Measurements from ENCODE around the gene ACTL7A.

DNA sequence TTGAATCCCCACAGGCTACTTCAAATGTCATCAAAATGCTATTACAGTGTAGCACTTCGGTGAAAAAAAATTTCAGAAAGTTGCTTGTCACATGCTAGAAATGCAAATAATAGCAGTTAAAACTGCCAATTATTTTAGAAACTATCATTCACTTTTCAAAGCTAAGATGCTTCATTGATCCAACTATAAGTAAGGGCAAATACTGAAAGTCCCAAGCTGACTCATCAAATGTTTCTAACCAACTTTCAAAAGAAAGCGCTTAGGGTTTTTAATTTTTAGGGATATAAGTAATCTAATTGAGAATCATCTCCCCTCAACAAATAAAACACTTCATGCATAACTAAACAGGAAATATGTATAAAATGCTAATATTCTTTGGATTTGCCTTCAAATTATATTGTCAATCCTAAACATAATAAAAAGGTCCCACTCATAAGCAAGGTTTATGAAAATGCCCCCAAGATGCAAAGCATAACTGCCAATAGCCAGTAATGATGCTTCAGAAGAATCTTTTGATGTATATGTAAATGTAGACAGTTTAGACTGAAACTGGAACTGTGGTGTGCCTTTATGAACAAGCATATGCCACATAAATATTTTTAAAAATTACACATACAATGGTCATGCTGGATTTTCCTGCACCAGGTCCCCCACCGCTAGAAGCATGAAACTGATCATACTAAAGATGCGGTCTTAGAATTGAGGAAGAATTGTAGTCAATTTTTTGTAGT is 12.2 kb downstream of the ACTL7A start:
- TF ChIP-seq EZH2 (IDR thresholded peaks at IDR 0.05; ENCODE audit: borderline replicate concordance, insufficient read depth, low read depth, low read length, poor library complexity, severe bottlenecking), result no peak
- TF ChIP-seq, protein P1, sequence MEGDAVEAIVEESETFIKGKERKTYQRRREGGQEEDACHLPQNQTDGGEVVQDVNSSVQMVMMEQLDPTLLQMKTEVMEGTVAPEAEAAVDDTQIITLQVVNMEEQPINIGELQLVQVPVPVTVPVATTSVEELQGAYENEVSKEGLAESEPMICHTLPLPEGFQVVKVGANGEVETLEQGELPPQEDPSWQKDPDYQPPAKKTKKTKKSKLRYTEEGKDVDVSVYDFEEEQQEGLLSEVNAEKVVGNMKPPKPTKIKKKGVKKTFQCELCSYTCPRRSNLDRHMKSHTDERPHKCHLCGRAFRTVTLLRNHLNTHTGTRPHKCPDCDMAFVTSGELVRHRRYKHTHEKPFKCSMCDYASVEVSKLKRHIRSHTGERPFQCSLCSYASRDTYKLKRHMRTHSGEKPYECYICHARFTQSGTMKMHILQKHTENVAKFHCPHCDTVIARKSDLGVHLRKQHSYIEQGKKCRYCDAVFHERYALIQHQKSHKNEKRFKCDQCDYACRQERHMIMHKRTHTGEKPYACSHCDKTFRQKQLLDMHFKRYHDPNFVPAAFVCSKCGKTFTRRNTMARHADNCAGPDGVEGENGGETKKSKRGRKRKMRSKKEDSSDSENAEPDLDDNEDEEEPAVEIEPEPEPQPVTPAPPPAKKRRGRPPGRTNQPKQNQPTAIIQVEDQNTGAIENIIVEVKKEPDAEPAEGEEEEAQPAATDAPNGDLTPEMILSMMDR (IDR thresholded peaks at IDR 0.05), result no peak

Measured in B cell (primary cell).